GM10266 (cell line): ENCODE measurements around the gene NMNAT2.

Source experiments
- DNase-seq: peaks from one replicate; pipeline ENCODE4 v3.0.0; 2012; ENCODE audit errors: extremely low spot score
- TF ChIP-seq, protein P1 (sequence below): IDR thresholded peaks from 2 replicates; pipeline ENCODE4 v1.5.1; 2012; ENCODE audit warnings: mild to moderate bottlenecking, low read depth; ENCODE audit not compliant: control insufficient read depth, insufficient read depth; ENCODE audit errors: missing control alignments

NMNAT2 gene

DNA sequence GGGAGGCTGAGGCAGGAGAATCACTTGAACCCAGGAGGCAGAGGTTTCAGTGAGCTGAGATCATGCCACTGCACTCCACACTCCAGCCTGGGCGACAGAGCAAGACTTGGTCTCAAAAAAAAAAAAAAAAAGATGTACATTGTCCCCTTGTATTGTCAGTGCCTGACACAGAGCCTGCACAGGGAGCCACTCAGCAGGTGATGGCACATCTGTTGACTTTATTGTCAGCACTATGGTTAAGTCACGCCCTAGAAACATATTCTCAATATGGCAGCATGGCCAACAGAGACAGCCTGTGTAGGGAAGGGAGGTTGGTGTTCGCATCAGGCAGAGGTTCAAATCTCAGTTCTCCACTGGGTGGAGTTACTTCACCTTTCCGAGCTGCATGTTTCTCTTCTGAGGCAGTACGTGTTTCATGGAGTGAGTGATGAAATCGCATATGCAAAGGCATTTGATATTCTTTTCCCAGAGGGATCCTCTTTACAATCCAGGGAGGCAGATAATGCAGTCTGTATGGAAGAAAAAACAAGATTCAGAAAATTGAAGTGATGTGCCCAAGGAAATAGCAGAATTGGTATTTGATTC, 211.6 kb downstream of the NMNAT2 start:
- TF ChIP-seq, protein P1, sequence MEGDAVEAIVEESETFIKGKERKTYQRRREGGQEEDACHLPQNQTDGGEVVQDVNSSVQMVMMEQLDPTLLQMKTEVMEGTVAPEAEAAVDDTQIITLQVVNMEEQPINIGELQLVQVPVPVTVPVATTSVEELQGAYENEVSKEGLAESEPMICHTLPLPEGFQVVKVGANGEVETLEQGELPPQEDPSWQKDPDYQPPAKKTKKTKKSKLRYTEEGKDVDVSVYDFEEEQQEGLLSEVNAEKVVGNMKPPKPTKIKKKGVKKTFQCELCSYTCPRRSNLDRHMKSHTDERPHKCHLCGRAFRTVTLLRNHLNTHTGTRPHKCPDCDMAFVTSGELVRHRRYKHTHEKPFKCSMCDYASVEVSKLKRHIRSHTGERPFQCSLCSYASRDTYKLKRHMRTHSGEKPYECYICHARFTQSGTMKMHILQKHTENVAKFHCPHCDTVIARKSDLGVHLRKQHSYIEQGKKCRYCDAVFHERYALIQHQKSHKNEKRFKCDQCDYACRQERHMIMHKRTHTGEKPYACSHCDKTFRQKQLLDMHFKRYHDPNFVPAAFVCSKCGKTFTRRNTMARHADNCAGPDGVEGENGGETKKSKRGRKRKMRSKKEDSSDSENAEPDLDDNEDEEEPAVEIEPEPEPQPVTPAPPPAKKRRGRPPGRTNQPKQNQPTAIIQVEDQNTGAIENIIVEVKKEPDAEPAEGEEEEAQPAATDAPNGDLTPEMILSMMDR: no peak
- DNase-seq: no peak

DNA sequence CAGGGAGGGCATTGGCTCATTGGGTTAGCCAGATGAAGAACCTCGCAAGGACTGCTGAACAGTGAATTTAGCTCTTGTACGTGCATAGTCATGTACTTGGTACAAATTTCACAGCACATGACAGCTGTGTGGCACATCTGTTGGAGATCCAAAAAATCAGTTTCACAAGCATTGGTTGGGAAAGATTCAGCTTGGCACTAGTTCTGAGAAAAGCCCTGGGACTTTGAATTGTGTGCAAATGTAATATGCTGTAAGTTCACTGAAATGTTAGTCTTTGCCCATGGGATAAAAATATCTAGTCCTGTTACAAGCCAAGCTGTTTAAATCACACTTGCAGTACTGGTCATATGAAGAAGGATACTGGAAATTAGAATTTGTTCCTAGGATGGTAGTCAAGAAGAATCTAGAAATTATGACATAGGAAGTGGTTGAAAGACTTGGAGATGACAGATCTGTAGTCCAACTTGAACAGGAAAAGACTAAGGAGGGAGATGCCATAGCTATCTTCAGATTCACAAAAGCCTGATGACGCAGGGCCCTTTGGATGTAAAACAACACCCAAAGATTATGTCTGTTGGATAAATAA, 212.9 kb downstream of the NMNAT2 start:
- no peak for DNase-seq
- TF ChIP-seq, protein P1: no peak

DNA sequence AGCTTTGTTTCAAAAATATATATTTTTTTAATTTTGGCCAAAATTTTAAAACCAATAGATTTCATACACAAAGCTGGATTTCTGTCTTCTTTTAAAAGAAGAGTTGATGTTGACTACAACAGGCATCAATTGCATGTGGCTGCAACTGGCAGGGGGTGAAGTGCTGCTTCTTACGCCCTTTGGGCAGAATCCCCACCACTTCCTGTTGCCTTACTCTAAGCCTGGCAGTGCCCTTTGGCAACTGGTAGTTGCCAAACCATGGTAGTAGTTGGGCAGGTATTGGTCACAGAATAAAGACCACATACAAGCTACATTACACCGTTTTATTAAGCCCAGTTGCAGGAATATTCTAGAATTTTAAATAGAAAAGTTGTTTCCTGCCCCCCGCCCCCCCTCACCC, 215.1 kb downstream of the NMNAT2 start:
- TF ChIP-seq, protein P1: no peak
- DNase-seq: no peak

DNA sequence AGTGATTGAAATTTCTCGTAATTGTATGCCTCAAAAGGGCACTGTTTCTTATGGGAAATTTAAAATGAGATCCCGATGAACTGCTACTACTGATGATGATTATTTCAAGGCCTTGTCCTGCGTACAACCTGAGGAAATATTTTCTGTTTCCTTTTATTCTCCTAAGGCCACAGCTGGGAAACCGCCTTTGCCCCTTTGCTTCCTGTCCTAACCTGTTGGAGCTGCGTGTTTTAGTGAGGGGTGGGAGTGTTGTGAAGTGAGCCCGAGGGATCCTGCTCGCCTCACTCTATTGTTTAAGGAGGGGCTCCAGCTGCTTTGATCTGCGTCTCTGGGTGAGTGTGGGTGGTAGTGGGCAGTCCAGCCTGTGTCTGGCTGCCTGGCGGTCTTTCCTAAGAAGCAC, 217.7 kb downstream of the NMNAT2 start:
- TF ChIP-seq, protein P1: no peak
- DNase-seq: no peak

DNA sequence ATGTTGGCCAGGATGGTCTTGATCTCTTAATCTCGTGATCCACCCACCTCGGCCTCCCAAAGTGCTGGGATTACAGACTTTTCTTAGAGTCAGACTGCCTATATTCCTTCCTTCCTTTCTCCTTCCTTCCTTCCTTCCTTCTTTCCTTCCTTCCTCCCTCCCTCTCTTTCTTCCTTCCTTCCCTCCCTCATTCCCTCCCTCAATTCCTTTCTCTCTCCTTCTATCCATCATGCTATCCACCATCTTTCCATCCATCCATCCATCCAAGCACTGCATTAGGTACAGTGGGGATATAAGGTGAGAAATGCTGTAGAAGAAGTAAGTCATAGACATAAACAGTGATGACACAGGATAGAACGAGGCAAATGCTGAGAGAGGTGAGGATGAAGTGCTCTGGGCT, 218.9 kb downstream of the NMNAT2 start:
- no peak for DNase-seq

GRCh38 chr1:183198463-183198862, 219.7 kb downstream of the NMNAT2 start:
- TF ChIP-seq, protein P1: no peak
- no peak for DNase-seq

More for the DNA sequence above, 218.9 kb downstream of the NMNAT2 start:
- TF ChIP-seq, protein P1: no peak
